NCI-H446 treated with DMSO at 0.1 percent for 48 hours (cell line): Measurements from ENCODE around the gene ZNF618.

Experiments
- DNase-seq: peaks from one replicate; lab custom pipeline; 2025; lab: John Stamatoyannopoulos, UW

Gene ZNF618

GRCh38 chr9:114023961-114024360, 147.9 kb downstream of the ZNF618 start:
- no peak for DNase-seq

DNA sequence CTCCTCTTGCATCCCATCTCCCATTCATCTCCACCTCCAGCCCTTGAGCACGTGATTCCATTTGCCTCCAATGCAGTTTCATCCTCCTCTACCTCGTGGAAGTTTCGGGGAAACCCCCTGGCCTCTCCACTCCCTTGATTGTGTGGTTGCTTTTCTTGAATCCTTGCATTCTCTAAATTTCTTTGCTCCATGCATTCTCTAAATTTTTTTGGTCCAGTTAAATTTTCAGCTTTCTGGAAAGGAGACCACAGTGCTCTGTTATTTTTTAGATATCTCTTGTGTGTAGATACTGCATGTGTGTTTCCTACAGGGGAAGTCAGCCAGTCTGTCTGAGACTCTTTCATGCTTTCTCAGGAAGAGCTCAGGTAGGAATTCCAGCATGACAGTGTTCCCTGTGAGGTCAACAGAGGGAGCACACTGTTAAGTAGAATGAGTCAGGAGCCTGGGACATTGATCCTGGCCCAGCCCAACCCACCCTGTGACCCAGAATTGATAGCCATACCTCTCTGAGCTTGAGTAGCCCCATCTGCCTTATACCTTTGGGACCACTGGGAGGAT, 149.2 kb downstream of the ZNF618 start:
- no peak for DNase-seq

GRCh38 chr9:114025760-114026159, 149.7 kb downstream of the ZNF618 start:
- no peak for DNase-seq

DNA sequence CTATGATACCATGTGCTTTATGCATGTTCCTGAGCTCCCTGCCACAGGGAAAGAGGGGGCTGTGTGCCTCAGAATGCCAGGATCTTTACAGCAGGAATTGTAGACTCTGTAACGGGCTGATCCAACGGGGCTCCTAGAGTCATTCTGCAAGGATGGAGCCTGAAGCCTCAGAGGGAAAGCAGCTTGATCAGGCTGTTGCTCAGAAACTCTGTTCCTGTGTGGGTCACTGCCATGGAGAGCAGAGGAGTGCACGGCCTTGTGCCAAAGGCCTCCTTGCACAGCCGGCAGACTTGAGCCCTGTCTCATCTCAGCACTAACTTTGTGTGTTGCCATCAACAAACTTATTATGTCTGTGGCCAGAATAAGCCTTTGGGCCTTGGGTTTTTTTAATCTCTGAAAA, 150.2 kb downstream of the ZNF618 start:
- DNase-seq: no peak

DNA sequence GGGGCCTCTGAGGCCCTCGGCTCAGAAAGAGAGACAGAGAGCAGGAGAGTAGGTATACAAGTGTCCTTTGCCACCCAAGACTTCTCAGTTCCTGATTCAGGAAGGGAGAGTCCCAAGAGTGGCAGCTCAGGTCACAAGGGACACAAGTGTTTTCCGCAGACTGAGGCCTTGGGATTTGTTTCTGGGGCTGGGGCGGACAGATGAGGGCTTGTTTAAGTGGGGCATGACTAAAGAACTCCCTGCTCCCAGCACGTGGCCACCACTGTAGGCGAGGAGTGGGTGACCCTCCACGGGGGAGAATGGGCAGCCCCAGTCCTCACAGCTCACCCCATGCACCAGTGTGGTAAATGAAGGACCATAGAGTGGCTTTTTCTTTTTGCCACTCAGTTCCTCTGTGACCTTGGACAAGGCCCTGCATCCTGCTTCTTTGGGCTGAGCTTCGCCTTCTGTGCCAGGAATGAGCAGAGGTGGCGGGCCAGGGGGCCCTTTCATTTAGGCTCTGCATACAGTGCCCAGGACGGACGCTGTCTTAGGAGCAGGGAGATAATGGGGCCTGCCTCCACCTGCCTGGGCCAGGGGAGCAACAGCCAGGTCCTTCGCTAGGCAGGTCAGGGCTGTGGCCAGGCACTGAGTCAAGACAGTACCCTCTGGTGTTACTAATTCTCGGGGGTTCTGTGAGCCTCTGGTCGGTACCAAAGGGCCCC, 151.2 kb downstream of the ZNF618 start:
- no peak for DNase-seq

DNA sequence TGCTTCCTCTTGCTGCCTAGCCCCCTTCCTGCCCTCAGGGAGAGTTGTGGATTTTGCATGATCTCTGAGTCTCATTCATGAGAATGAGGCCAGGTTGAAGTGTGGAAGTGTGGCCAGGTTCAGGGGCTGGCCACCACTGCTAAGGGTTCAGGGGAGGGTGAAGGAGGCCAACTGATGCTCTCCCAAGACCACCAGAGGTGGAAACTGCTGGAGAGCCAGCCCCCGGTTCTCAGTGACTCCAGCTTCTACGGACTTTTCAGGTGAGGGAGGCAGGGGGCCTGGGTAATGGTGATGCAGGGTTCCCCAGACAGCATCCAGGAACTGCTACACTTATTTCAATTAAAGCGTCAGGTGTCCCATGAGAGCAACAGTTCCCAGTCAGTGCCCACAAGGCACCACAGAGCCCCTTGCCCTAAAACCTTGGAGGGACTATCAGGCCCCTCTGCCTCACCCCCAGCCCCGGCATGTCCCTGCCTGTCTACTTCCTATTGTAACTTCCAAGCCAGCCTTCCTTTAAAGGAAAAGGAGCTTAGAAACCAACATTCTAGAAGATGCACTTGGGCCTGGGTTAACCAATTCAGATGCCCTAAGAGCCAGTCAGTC, 151.9 kb downstream of the ZNF618 start:
- DNase-seq: no peak

GRCh38 chr9:114028646-114029045, 152.5 kb downstream of the ZNF618 start:
- no peak for DNase-seq

GRCh38 chr9:114029311-114030170, 153.4 kb downstream of the ZNF618 start:
- DNase-seq: no peak

DNA sequence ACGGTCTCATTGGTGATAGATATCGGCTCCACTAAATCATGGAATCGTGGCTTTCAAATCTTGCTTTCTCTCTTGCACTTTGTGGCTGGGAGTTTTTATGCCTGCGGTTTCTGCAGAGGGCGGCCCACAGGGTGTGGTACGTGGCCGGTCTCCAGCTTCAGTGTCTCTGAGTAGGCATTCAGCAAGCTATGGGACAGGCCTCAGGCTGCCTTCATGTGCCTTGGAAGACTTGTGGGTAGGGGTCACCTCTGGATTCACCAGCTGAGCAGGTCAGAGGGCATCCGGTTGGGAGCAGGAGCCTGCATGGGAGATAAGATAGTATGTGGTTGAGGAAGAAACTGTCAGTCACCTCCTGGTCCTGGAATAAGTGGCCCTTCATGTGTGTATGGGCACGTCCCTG, 154.3 kb downstream of the ZNF618 start:
- no peak for DNase-seq

- no peak for DNase-seq
These were observed 155.0 kb downstream of the ZNF618 start for GRCh38 chr9:114031037-114031630.

GRCh38 chr9:114031948-114032840, 156.1 kb downstream of the ZNF618 start:
- no peak for DNase-seq

DNA sequence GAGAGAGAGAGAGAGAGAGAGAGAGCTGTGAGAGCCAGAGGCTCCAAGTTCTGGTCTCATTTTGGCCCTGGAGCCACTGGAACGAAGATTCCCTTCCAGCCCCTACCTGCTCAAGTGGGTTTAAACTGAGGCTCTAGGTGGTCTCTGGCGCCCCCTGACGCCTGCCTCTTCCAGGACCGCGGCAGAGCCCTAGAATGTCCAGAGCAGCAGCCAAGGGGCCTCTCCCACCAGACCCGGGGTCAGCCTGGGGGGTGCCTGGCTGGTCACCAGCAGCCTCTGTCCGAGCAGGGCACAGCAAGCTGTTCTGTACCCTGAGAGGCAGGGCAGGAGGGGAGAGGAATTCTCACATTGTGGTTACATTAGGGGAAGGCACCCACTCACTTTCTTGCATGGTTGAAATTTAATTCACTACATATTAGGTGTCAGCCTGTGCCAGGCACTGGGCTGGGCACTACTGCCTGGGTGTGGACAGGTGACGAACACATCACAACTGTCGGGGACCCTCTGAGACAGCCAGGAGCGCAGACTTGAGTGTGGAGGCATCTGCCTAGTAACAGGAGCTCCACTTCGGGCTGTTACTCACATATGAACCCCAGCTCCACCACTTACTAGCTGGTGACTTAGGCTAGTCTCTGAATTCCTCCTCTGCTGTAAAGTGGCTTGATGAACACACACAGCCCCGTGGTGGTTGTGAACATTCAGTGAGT, 157.4 kb downstream of the ZNF618 start:
- DNase-seq: no peak

DNA sequence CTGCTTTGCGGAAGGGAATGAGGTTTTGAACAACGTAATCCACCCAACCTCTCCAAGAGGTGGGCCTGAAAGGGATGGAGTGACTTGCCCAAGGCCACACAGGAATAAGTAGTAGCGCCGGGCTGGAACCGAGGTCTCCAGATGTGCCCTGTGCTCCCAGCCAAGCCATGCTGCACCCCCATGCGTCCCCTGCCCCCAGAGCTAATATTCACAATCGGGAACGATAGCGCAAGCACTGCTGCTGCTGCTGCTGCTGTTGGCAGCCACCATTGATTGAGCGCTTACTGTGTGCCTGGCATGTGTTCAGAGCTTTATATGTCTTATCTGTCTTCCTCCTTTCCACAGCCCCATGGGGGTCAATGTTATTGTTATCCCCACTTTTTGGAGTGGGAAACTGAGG, 158.1 kb downstream of the ZNF618 start:
- DNase-seq: no peak

- DNase-seq: peak; percentile 75
These were observed 158.6 kb downstream of the ZNF618 start for GRCh38 chr9:114034661-114035062.

- DNase-seq: no peak
These were observed 159.2 kb downstream of the ZNF618 start for GRCh38 chr9:114035221-114035844.

- DNase-seq: no peak
These were observed 160.0 kb downstream of the ZNF618 start for GRCh38 chr9:114035845-114036801.

DNA sequence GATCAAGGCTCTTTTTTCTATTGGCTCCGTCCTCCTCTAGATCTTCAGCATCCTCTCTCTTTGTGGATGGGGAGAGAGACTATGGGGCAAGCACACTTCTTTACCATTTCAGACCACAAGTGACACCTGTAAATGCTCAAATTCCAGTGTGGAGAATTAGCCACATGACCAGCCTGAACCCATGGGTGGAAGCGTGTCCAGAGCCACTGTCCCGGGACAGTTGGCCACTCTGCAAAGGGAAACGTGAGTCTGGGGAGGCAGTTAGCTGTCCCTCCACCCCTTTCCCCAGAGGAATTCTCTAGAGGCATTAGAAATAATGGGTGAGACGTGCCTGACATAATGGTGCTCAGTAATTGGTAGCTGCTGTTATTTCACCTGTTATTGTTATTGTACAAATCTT, 161.1 kb downstream of the ZNF618 start:
- no peak for DNase-seq

- DNase-seq: no peak
These were observed 162.0 kb downstream of the ZNF618 start for GRCh38 chr9:114037961-114038723.
